ENCODE data around the gene OR56B4.
"Not testable (repeated sequence)": the region's sequence is repeated elsewhere in the genome, so short reads cannot be mapped to it uniquely, and the experiment has no call there.

The OR56B4 gene, protein sequence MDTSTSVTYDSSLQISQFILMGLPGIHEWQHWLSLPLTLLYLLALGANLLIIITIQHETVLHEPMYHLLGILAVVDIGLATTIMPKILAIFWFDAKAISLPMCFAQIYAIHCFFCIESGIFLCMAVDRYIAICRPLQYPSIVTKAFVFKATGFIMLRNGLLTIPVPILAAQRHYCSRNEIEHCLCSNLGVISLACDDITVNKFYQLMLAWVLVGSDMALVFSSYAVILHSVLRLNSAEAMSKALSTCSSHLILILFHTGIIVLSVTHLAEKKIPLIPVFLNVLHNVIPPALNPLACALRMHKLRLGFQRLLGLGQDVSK

GRCh38 chr11:6107384-6107783 is at the start of gene OR56B4:
Gene OR56B4 (plus strand): TSS chr11:6107684. CDS start chr11:6107779, 95 bp downstream.
- not testable (repeated sequence) for DNase-seq (ENCODE audit: low spot score)

DNA sequence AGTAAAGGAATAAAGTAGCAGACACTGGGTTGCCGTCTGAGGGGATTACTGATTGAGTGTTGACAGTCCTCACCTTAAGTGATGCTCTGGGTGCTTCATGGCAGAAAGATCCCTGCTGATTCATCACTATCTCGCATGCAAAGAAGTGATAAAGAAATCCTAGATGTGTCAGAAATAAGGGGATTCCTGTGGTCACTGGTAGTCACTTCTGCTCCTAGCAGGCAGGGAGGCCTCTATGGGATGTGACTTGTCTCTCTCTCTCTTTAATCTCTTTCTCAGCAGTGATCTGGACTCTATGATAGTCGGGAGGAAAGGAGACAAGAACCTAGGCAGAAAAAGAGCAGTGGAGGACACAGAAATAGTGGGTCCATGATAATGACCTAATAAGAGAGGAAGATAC is 46.0 kb upstream of the OR56B4 start:
- DNase-seq (ENCODE audit: low spot score): no peak

DNA sequence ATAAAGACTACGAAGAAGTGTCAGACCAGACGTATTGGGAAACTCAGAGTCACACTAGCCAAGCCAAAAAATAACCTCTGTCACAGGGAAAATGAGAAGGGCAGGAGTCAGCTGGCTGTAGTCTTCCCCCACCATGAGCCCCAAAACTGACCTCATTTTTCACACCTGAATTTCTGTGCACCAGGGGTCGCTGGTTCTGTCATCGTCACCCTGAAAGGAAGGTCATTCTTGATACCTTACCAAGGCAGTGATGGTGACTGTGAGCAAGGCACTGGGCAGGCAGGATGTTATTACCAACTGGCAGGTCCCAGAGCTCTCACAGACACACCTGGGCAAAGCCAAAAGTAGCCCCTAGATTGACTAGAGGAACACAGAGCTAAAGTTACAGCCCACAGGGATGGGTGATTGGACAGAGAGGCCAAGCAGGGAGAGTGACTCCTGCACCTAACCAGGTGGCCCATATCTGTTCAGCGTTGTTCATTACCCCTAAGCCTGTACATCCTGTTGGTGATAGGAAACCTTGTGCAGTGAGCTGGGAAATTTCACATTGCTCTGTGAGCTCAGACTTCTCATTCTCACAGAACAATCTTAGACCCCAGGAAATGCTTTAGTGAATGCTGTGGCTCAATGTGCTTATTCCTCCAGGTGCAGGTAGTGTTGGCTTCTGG is 44.7 kb upstream of the OR56B4 start:
- DNase-seq (ENCODE audit: low spot score): peak; percentile 8

DNA sequence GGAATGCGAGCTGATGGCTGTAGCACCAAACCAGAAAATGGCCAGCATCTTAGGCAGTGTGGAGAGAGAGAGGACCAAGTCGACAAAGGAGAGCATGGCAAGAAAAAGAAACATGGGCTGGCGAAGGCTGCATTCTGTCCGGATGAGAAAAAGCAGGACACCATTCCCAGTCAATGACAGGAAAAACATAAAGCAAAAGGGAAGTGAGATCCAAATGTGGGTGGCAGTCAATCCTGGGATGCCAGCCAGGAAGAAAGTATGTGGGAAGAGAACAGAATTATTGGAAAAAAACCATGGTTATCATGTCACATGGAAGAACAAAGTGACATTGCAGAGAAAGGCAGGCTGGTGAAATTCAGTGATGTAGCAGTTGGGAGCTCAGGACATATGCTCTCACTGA is 40.0 kb upstream of the OR56B4 start:
- no peak for DNase-seq (ENCODE audit: low spot score)

DNA sequence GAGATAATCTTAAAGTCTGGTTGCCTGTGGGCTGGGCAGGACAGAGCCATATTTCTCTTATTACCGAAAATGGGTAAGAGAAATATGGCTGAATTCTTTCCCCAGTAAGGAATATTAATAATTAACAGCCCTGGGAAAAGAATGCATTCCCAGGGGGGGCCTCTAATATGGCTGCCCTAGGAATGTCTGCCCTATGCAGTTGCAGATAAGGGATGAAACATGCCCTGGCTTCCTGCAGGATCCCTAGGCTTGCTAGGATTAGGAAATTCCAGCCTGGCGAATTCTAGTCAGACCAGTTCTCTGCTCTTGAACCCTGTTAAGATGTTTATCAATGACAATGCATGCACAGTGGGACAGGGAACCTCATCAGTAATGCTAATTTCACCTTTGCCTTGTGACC is 31.0 kb upstream of the OR56B4 start:
- DNase-seq (ENCODE audit: low spot score): not testable (repeated sequence)

GRCh38 chr11:6077723-6078122 is 29.8 kb upstream of the OR56B4 start:
- no peak for DNase-seq (ENCODE audit: low spot score)

DNA sequence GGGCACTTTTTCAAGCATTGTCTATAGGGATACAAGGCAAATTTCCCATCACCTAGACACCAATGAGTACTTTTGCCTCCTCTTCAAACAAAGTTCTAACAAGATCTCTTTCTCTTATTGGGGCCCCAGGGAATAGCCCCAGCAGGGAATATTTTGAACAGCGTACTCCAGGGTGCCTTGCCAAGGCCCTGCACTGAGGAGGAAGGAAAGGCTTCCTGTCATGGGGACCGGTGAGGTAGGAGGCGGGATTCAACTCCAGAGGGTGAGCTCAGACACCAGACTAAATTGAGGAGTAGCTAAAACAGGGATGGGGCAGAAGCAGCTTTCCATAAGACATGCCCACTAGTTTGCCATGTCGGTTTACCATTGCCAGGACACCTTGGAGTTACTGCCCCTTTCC is 28.0 kb upstream of the OR56B4 start:
- DNase-seq (ENCODE audit: low spot score): no peak

DNA sequence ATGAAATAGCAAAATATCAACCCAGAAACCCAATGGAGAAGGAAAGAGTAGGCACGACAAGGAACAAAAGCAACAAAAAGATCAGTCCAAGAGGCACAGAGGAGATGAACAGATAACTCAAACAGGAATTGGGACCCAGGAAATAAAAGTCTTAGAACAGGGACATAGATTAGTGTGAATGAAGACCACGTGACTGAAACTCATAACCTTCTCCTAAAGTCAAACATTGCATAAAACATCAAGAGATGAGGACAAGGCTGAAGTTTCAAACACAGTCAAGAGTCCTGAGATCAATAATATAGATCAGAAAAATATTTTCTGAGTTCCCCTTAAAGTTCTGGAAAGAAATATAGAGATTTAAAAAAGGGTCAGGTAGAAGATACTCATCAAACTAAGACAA is 24.4 kb upstream of the OR56B4 start:
- DNase-seq (ENCODE audit: low spot score): no peak

GRCh38 chr11:6084587-6084986 is 22.9 kb upstream of the OR56B4 start:
- DNase-seq (ENCODE audit: low spot score): no peak

GRCh38 chr11:6094186-6094585 is 13.3 kb upstream of the OR56B4 start:
- no peak for DNase-seq (ENCODE audit: low spot score)

GRCh38 chr11:6095798-6096197 is 11.7 kb upstream of the OR56B4 start:
- peak; percentile 6 for DNase-seq (ENCODE audit: low spot score)

GRCh38 chr11:6096417-6096816 is 11.1 kb upstream of the OR56B4 start:
- peak; percentile 65 for DNase-seq (ENCODE audit: low spot score)

GRCh38 chr11:6099577-6099976 is 7.9 kb upstream of the OR56B4 start:
- peak; percentile 21 for DNase-seq (ENCODE audit: low spot score)

GRCh38 chr11:6110011-6110410 is 2.5 kb downstream of the OR56B4 start:
- no peak for DNase-seq (ENCODE audit: low spot score)

DNA sequence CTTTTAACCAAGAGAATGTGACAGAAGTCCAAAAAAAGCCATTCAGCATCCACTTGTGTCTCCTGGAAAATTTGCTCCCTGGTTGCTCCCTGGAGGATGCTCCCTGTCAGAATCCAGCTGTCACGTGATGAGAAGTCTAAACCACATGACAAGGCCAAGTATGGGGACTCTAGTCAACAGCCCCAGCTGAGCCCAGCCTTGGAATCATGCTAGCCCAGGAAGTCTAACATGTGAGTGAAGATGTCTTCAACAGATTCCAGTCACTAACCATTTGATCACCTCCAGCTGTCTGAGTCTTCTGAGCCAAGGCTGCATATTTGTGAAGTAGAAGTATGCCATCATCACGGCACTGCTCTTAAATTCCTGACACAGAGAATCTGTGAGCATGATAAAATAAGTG is 4.2 kb downstream of the OR56B4 start:
- no peak for DNase-seq (ENCODE audit: low spot score)

DNA sequence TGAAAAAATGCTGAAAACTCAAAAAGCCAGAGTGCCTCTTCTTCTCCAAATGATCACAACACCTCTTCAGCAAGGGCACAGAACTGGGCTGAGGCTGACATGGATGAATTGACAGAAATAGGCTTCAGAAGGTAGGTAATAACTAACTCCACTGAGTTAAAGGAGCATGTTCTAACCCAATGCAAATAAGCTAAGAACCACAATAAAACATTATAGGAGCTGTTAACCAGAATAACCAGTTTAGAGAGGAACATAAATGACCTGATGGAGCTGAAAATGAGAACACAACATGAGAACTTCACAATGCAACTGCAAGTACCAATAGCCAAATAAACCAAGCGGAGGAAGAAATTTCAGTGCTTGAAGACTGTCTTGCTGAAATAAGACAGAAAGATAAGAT is 9.2 kb downstream of the OR56B4 start:
- DNase-seq (ENCODE audit: low spot score): no peak

- DNase-seq (ENCODE audit: low spot score): no peak
Measured at GRCh38 chr11:6124245-6124644, 16.8 kb downstream of the OR56B4 start.

GRCh38 chr11:6127881-6128280 is 20.4 kb downstream of the OR56B4 start:
- DNase-seq (ENCODE audit: low spot score): no peak

DNA sequence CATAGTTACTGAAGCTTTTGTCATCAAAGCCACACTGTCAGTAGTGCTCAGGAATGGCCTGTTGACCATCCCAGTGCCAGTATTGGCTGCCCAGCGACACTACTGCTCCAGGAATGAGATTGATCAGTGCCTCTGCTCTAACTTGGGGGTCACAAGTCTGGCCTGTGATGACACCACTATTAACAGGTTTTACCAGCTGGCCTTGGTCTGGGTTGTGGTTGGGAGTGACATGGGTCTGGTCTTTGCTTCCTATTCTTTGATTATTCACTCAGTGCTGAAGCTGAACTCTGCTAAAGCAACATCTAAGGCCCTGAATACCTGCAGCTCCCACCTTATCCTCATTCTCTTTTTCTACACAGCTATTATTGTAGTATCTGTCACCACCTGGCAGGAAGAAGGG is 21.5 kb downstream of the OR56B4 start:
- DNase-seq (ENCODE audit: low spot score): no peak

DNA sequence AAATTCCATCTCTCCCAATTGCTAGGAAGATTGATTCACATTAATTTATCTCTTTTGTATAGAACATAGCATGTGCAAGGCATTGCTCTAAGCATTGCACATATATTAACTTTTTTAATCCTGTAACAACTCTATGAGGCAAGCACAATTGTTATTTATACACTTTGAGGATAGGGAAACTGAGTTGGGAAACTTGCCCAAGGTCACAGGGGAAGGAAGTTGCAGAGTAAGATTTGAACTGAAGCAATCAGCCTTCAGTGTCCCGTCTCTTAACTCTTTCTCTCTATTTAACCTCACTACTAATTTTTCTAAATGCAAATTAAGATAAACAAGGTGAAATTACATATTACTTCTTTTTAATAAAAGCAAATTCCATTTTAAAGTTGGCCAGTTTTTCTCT is 22.2 kb downstream of the OR56B4 start:
- DNase-seq (ENCODE audit: low spot score): no peak

- no peak for DNase-seq (ENCODE audit: low spot score)
Measured at GRCh38 chr11:6132431-6132830, 24.9 kb downstream of the OR56B4 start.

- not testable (repeated sequence) for DNase-seq (ENCODE audit: low spot score)
Measured at GRCh38 chr11:6135936-6136335, 28.5 kb downstream of the OR56B4 start.

DNA sequence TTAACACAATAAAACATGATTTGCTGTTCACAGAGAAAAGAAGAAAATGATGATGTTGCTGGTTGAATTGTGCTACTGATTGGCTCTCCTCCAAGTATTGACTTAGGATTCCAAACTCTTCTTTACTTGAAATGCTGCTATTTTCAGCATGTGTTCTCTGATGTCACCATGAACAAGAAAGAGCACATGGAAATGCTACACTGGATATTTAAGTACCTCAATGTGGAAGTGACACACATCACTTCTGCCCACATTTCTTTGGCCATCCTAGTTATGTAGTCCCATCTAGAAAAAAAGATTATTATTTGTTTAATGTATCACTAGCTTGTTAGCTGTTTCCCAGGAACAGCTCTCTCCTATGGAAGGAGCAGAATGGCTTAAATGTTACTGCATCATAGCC is 35.5 kb downstream of the OR56B4 start:
- no peak for DNase-seq (ENCODE audit: low spot score)

- not testable (repeated sequence) for DNase-seq (ENCODE audit: low spot score)
Measured at GRCh38 chr11:6143737-6144136, 36.3 kb downstream of the OR56B4 start.
